Body of pancreas (tissue), 4 donors: Measurements from ENCODE around the gene HS3ST5. TPM values are rescaled to one million over a fixed set of nuclear protein-coding genes. Genes with fewer than 3 reads are reported as not detected.
A peak's percentile ranks its signal among the peaks of the same experiment; 100 is the strongest.

Experiments used
- ATAC-seq: fragments of 150-250 bp; one replicate; pipeline ENCODE4 v1.9.1; 2016
- DNase-seq, 4 donors: peaks; one replicate each; pipeline ENCODE4 v3.0.0-alpha.2; 2019
- H3K27ac ChIP-seq, 4 donors: fragments of 200-600 bp; sonication (generic); 1 replicate in 3 of 4; 2 replicates in 1 of 4; pipeline versions ENCODE4 v1.5.1 to v1.6.1; 2016 to 2019; ENCODE audit warnings: mild to moderate bottlenecking in 1 of 4, mixed read lengths in 1 of 4, moderate library complexity in 1 of 4
- H3K27me3 ChIP-seq, 2 donors: fragments of 200-600 bp; sonication (generic); one replicate each; pipeline ENCODE4 v1.6.0; 2016; ENCODE audit warnings: mild to moderate bottlenecking in 1 of 2
- H3K36me3 ChIP-seq, 2 donors: fragments of 200-600 bp; sonication (generic); replicated peaks in 1 of 2; 2 replicates each; pipeline ENCODE4 v1.5.1; 2016; ENCODE audit warnings: low read depth in 2 of 2; ENCODE audit not compliant: insufficient read depth in 1 of 2
- H3K4me1 ChIP-seq: fragments of 200-600 bp; sonication (generic); one replicate; pipeline ENCODE4 v1.6.0; 2016
- H3K4me3 ChIP-seq, 2 donors: fragments of 200-600 bp; sonication (generic); 1 replicate in 1 of 2; 2 replicates in 1 of 2; pipeline ENCODE4 v1.5.1; 2016 to 2019
- H3K9me3 ChIP-seq, 3 donors: fragments of 200-600 bp; sonication (generic); 1 replicate in 2 of 3; 2 replicates in 1 of 3; pipeline ENCODE4 v1.5.1; 2016
- CTCF ChIP-seq, 7 experiments: fragments of 450-650 bp in 4 of 7; fragments of 200-600 bp in 3 of 7; sonication (generic) in 3 of 7; IDR thresholded peaks; one replicate each; pipeline ENCODE4 v1.5.1; 2016 to 2019; ENCODE audit warnings: antibody characterized with exemption in 7 of 7
- POLR2A ChIP-seq, 3 donors: fragments of 450-650 bp; IDR thresholded peaks; one replicate each; pipeline ENCODE4 v1.6.1; 2016; ENCODE audit warnings: antibody characterized with exemption in 3 of 3, mild to moderate bottlenecking in 2 of 3
- WGBS, 2 donors: methylation state at CpG; one replicate each; pipeline ENCODE4 v1.1.5; 2017; 5-methylcytosine and 5-hydroxymethylcytosine counted together
- intact Hi-C: fragments of 100-400 bp; cut with DNase I; formaldehyde crosslinking; loops from one replicate; pipeline ENCODE4 v1.15.1; 2023
- total RNA-seq, 2 donors: library from RNA; depleted of rRNA; stranded (reverse); fragments of >200 nt; gene quantifications; one replicate each; pipeline ENCODE4 v1.1.0, GENCODE V29; 2016

Gene HS3ST5
- total RNA-seq, 2 donors from 2014 or later = 0.26 TPM; not detected in 1

DNA sequence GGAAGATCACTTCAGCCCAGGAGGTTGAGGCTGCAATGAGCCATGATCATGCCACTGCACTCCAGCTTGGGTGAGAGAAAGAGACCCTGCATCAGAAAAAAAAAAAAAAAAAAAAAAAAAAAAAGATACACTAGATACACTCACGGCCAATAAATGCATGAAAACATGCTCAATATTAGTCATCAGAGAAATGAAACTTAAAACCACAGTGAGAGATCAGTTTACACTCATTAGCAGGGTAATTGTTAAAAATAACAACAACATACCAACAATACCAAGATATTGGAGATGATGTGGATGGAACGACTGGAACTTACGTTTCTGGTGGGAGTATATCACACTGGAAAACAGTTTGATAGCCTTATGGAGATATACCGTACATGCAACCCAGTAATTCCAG is 29.9 kb downstream of the HS3ST5 start:
- Histone ChIP-seq H3K4me3 (no peak overlapping the region), H3K27ac (no peak overlapping the region), H3K4me1 (no peaks in the 10 kb centered on the region), H3K9me3 (no peaks in the 10 kb centered on the region), H3K27me3 (no peaks in the 10 kb centered on the region), H3K36me3 (no peaks in the 10 kb centered on the region)
- ATAC-seq (no peak), DNase-seq (no peak)
- intact Hi-C loops = no loop called here
- WGBS, 2 donors = 83% methylated on average over 4 of the region's 4 CpGs
- no peak for TF ChIP-seq POLR2A (IDR thresholded peaks at IDR 0.05)
- no peak for TF ChIP-seq CTCF (IDR thresholded peaks at IDR 0.05)

DNA sequence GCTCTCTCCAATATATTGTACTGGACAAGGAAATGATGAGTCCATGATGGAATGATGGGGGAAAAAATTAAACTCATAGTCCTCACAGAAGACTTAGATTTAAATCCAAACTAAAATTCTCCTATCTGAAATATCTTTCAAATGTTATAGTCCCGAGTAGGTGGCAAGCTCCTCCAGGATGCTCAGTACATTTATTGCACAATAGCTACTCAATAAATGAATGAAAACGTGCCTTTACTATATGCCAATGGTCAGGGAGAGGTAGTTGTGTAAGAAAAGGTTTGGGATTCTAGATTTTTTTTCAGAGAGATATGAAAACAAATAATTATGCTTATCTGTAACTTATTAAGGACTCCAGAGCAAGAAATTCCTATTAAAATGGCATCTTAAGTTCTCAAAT is 32.8 kb downstream of the HS3ST5 start:
- WGBS, 2 donors = 47 to 49% methylated on average over 2 of the region's 2 CpGs
- ATAC-seq (no peak), DNase-seq (no peak)
- Histone ChIP-seq H3K4me3 (no peak overlapping the region), H3K9me3 (no peaks in the 10 kb centered on the region), H3K27me3 (no peaks in the 10 kb centered on the region), H3K27ac (no peak overlapping the region), H3K4me1 (no peaks in the 10 kb centered on the region), H3K36me3 (no peaks in the 10 kb centered on the region)
- TF ChIP-seq POLR2A (IDR thresholded peaks at IDR 0.05) (no peak), CTCF (IDR thresholded peaks at IDR 0.05) (no peak)
- intact Hi-C loops = no loop called here

GRCh38 chr6:114304304-114304887 is 38.4 kb downstream of the HS3ST5 start:
- H3K27me3 ChIP-seq = no peaks in the 10 kb centered on the region
- no peak overlapping the region for H3K4me3 ChIP-seq
- H3K4me1 ChIP-seq = no peaks in the 10 kb centered on the region
- H3K36me3 ChIP-seq = no peaks in the 10 kb centered on the region
- H3K27ac ChIP-seq = no peak overlapping the region
- H3K9me3 ChIP-seq = no peaks in the 10 kb centered on the region
- WGBS, 2 donors = 35 to 57% methylated on average over 1 of the region's 1 CpG
- TF ChIP-seq POLR2A (IDR thresholded peaks at IDR 0.05) (no peak), CTCF (IDR thresholded peaks at IDR 0.05) (peak; percentile 13 to 51 (median 37))
- DNase-seq (no peak), ATAC-seq (no peak)
- intact Hi-C loops = loop anchor here (10.0 kb wide), 1 partner anchor 200 kb away; no protein-coding TSS in a partner anchor

GRCh38 chr6:114301596-114302219 is 41.1 kb downstream of the HS3ST5 start:
- Histone ChIP-seq H3K9me3 (no peaks in the 10 kb centered on the region), H3K4me1 (no peaks in the 10 kb centered on the region), H3K27me3 (no peaks in the 10 kb centered on the region), H3K36me3 (no peaks in the 10 kb centered on the region), H3K27ac (no peak overlapping the region), H3K4me3 (no peak overlapping the region)
- DNase-seq (no peak), ATAC-seq (no peak)
- whole genome bisulfite sequencing, 2 donors = 24 to 36% methylated on average over 2 of the region's 2 CpGs
- TF ChIP-seq POLR2A (IDR thresholded peaks at IDR 0.05) (no peak), CTCF (IDR thresholded peaks at IDR 0.05) (no peak)
- intact Hi-C loops = loop anchor here (10.0 kb wide), 1 partner anchor 197 kb away; no protein-coding TSS in a partner anchor

- H3K4me1 ChIP-seq = no peaks in the 10 kb centered on the region
- WGBS, 2 donors = 84 to 87% methylated on average over 6 of the region's 6 CpGs
- H3K27ac ChIP-seq = no peak overlapping the region
- TF ChIP-seq POLR2A (IDR thresholded peaks at IDR 0.05) = no peak
- DNase-seq = no peak
- intact Hi-C loops = no loop called here
- ATAC-seq = no peak
- H3K9me3 ChIP-seq = no peaks in the 10 kb centered on the region
- H3K27me3 ChIP-seq = no peaks in the 10 kb centered on the region
- H3K36me3 ChIP-seq = no peaks in the 10 kb centered on the region
- H3K4me3 ChIP-seq = no peak overlapping the region
These were observed 45.7 kb downstream of the HS3ST5 start for GRCh38 chr6:114297135-114297534.
